Suprapubic skin (tissue), 4 donors: Measurements from ENCODE around the gene ZNF407. TPM values are rescaled to one million over a fixed set of nuclear protein-coding genes. Genes with fewer than 3 reads are reported as not detected.

Experiments used
- DNase-seq, 2 donors: peaks; one replicate each; pipeline ENCODE4 v3.0.0-alpha.2; 2019; ENCODE audit warnings: low spot score in 2 of 2
- H3K27ac ChIP-seq: fragments of 200-600 bp; sonication (generic); one replicate; pipeline ENCODE4 v1.5.1; 2019
- H3K27me3 ChIP-seq: fragments of 200-600 bp; sonication (generic); one replicate; pipeline ENCODE4 v1.5.1; 2019
- H3K36me3 ChIP-seq: fragments of 200-600 bp; sonication (generic); one replicate; pipeline ENCODE4 v1.5.1; 2019
- H3K4me1 ChIP-seq: fragments of 200-600 bp; sonication (generic); one replicate; pipeline ENCODE4 v1.5.1; 2019
- H3K4me3 ChIP-seq: fragments of 200-600 bp; sonication (generic); one replicate; pipeline ENCODE4 v1.5.1; 2019; ENCODE audit warnings: mild to moderate bottlenecking
- H3K9me3 ChIP-seq: fragments of 200-600 bp; sonication (generic); one replicate; pipeline ENCODE4 v1.5.1; 2019
- EP300 ChIP-seq: sonication (generic); formaldehyde crosslinking; IDR thresholded peaks from one replicate; pipeline ENCODE4 v1.6.1; 2017; ENCODE audit warnings: antibody characterized with exemption
- POLR2A ChIP-seq, 2 donors: fragments of 450-650 bp; IDR thresholded peaks; one replicate each; pipeline ENCODE4 v1.6.1; 2017; ENCODE audit warnings: antibody characterized with exemption in 2 of 2, mild to moderate bottlenecking in 2 of 2, moderate library complexity in 2 of 2
- POLR2AphosphoS5 ChIP-seq, 3 donors: sonication (generic); formaldehyde crosslinking; IDR thresholded peaks; one replicate each; pipeline ENCODE4 v1.6.1; 2017; ENCODE audit warnings: antibody characterized with exemption in 3 of 3
- WGBS: methylation state at CpG from one replicate; pipeline ENCODE4 v1.1.5; 2018; 5-methylcytosine and 5-hydroxymethylcytosine counted together
- total RNA-seq, 4 donors: library from RNA; depleted of rRNA; stranded (reverse); fragments of >200 nt; gene quantifications; one replicate each; pipeline ENCODE4 v1.1.0, GENCODE V29; 2016
- TF ChIP-seq, protein P1 (sequence below), 2 donors: fragments of 200-600 bp in 1 of 2; fragments of 450-650 bp in 1 of 2; sonication (generic) in 1 of 2; IDR thresholded peaks; one replicate each; pipeline ENCODE4 v1.5.1; 2016 to 2019; ENCODE audit warnings: antibody characterized with exemption in 2 of 2, mild to moderate bottlenecking in 1 of 2, moderate library complexity in 1 of 2

Gene ZNF407
- total RNA-seq, 4 donors from 2014 or later = 10.7 to 22.1 (median 13.8) TPM

- Histone ChIP-seq H3K4me1 (no peaks in the 10 kb centered on the region), H3K9me3 (no peaks in the 10 kb centered on the region), H3K27me3 (no peaks in the 10 kb centered on the region), H3K36me3 (peaks cover 3% of the 10 kb centered on the region), H3K27ac (no peak overlapping the region), H3K4me3 (no peak overlapping the region)
- no peak for DNase-seq
- WGBS = 69% methylated on average over 5 of the region's 5 CpGs
- TF ChIP-seq, protein P1, sequence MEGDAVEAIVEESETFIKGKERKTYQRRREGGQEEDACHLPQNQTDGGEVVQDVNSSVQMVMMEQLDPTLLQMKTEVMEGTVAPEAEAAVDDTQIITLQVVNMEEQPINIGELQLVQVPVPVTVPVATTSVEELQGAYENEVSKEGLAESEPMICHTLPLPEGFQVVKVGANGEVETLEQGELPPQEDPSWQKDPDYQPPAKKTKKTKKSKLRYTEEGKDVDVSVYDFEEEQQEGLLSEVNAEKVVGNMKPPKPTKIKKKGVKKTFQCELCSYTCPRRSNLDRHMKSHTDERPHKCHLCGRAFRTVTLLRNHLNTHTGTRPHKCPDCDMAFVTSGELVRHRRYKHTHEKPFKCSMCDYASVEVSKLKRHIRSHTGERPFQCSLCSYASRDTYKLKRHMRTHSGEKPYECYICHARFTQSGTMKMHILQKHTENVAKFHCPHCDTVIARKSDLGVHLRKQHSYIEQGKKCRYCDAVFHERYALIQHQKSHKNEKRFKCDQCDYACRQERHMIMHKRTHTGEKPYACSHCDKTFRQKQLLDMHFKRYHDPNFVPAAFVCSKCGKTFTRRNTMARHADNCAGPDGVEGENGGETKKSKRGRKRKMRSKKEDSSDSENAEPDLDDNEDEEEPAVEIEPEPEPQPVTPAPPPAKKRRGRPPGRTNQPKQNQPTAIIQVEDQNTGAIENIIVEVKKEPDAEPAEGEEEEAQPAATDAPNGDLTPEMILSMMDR (IDR thresholded peaks at IDR 0.05) = no peak
- TF ChIP-seq EP300 (no peak), POLR2A (IDR thresholded peaks at IDR 0.05) (no peak), POLR2AphosphoS5 (IDR thresholded peaks at IDR 0.05) (no peak)
Measured at GRCh38 chr18:74715865-74716712, 118.4 kb downstream of the ZNF407 start.

DNA sequence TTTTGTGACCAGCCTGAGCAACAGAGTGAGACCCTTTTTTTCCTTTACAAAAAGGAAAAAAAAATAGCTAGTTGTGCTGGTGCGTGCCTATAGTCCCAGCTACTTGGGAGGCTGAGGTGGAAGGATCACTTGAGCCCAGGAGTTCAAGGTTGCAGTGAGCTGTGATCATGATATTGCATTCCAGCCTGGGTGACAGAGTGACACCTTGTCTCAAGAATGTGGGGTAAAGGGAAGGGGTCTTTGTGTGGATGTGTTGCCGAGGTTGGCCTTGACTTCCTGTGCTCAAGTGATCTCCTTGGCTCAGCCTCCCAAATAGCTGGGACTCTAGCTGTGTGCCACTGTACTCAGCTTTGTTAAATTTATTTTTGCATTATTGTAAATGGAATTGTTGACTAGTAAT lies 120.6 kb downstream of the ZNF407 start:
- Histone ChIP-seq H3K4me1 (no peaks in the 10 kb centered on the region), H3K4me3 (no peak overlapping the region), H3K9me3 (no peaks in the 10 kb centered on the region), H3K27ac (no peak overlapping the region), H3K27me3 (no peaks in the 10 kb centered on the region), H3K36me3 (peaks cover 3% of the 10 kb centered on the region)
- WGBS = 86% methylated on average over 2 of the region's 2 CpGs
- TF ChIP-seq POLR2AphosphoS5 (IDR thresholded peaks at IDR 0.05) (no peak), EP300 (no peak), POLR2A (IDR thresholded peaks at IDR 0.05) (no peak)
- TF ChIP-seq, protein P1 (IDR thresholded peaks at IDR 0.05) = no peak
- no peak for DNase-seq

DNA sequence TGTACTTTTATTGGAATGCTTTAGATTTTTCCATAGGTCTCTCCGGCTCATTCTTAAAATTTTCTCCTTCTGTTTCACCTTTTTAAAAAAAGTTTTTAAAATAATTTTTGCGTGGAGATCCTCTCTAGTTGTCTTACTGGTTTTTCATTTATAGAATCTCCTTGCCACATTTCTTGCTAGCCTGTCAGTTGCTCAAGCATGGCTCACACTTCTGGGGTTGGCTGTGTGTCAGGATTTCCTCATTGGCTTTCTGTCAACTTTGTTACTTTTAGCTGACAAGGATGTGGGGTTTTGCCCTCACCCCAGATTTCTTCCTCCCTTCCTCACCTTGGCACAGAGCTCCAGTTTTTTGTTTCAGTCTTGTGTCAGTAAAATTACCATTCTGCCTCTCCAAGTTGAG lies 124.6 kb downstream of the ZNF407 start:
- Histone ChIP-seq H3K27me3 (no peaks in the 10 kb centered on the region), H3K4me1 (no peaks in the 10 kb centered on the region), H3K4me3 (no peak overlapping the region), H3K9me3 (no peaks in the 10 kb centered on the region), H3K36me3 (no peaks in the 10 kb centered on the region), H3K27ac (no peak overlapping the region)
- no peak for TF ChIP-seq POLR2A (IDR thresholded peaks at IDR 0.05)
- TF ChIP-seq POLR2AphosphoS5 (IDR thresholded peaks at IDR 0.05) = no peak
- TF ChIP-seq, protein P1 (IDR thresholded peaks at IDR 0.05) = no peak
- no peak for TF ChIP-seq EP300
- 55% methylated on average over 2 of the region's 2 CpGs for WGBS
- DNase-seq = no peak

GRCh38 chr18:74724186-74724585 lies 126.5 kb downstream of the ZNF407 start:
- H3K4me1 ChIP-seq = no peaks in the 10 kb centered on the region
- no peak overlapping the region for H3K27ac ChIP-seq
- TF ChIP-seq POLR2AphosphoS5 (IDR thresholded peaks at IDR 0.05) (no peak), POLR2A (IDR thresholded peaks at IDR 0.05) (no peak), EP300 (no peak)
- TF ChIP-seq, protein P1 (IDR thresholded peaks at IDR 0.05) = no peak
- no peak overlapping the region for H3K4me3 ChIP-seq
- no peaks in the 10 kb centered on the region for H3K27me3 ChIP-seq
- DNase-seq = no peak
- H3K9me3 ChIP-seq = no peaks in the 10 kb centered on the region
- H3K36me3 ChIP-seq = no peaks in the 10 kb centered on the region
- 89% methylated on average over 1 of the region's 1 CpG for WGBS

DNA sequence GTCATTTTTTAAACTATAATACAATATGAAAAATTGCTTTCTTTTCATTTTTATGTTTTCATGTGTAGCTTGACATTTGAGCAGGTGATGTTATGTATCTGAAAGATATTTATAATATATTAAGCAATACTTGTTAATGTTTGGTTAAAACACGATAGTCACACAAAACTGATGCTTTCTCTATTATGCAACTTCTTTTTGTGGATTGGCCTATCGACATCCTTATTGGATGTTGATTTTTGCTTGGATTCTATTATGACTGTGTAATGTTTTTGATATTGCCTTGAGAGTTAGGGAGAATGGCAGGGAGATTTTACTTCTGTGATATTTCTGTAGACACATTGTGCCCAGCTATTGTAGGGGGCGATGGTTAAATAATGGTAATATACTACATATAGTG lies 128.0 kb downstream of the ZNF407 start:
- DNase-seq = no peak
- H3K4me1 ChIP-seq = no peaks in the 10 kb centered on the region
- no peak overlapping the region for H3K27ac ChIP-seq
- H3K9me3 ChIP-seq = no peaks in the 10 kb centered on the region
- H3K36me3 ChIP-seq = no peaks in the 10 kb centered on the region
- TF ChIP-seq, protein P1 (IDR thresholded peaks at IDR 0.05) = no peak
- no peak for TF ChIP-seq POLR2A (IDR thresholded peaks at IDR 0.05)
- no peak for TF ChIP-seq POLR2AphosphoS5 (IDR thresholded peaks at IDR 0.05)
- TF ChIP-seq EP300 = no peak
- H3K27me3 ChIP-seq = no peaks in the 10 kb centered on the region
- WGBS = 96% methylated on average over 3 of the region's 3 CpGs
- H3K4me3 ChIP-seq = no peak overlapping the region
